GM21526 (cell line): ENCODE results near the gene IFT20.

ENCODE experiments used
- ATAC-seq: cut with Tn5 transposase; IDR thresholded peaks from one replicate; pipeline ENCODE4 v1.9.1; 2021; ENCODE audit warnings: moderate library complexity; ENCODE audit not compliant: unreplicated experiment, low FRiP score

The IFT20 gene

DNA sequence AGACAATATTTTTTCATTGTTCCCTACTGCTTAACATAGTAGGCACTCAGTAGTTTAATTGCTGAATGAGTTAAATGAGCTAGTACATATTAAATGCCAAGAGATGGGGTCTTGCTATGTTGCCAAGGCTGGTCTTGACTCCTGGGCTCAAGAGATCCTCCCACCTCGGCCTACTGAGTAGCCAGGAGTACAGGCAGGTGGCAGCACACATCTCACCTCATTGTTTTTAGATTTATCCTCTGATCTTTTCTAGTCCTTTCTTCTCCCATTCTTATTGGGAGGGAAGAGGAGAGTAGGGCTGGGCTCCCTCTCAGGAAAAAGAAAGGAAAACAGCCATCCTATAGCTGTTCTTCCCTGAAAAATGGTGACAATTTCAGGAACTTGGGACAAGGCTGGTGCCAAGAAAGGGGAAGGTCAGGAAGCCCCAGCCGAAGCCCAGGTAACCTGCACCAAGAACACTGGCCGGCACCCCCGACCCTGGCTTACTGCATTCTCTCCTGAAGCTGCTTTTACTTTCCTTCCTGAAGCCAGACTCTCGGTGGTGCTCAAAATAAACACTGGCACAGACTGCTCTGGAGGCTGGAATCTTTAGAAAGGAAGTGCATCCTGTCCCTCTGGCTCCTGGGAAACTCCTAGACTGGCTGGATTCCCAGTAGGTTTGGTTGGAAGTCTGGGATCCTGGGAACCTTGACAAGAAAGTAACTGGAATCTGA, 2.9 kb upstream of the IFT20 start:
- no peak for ATAC-seq

DNA sequence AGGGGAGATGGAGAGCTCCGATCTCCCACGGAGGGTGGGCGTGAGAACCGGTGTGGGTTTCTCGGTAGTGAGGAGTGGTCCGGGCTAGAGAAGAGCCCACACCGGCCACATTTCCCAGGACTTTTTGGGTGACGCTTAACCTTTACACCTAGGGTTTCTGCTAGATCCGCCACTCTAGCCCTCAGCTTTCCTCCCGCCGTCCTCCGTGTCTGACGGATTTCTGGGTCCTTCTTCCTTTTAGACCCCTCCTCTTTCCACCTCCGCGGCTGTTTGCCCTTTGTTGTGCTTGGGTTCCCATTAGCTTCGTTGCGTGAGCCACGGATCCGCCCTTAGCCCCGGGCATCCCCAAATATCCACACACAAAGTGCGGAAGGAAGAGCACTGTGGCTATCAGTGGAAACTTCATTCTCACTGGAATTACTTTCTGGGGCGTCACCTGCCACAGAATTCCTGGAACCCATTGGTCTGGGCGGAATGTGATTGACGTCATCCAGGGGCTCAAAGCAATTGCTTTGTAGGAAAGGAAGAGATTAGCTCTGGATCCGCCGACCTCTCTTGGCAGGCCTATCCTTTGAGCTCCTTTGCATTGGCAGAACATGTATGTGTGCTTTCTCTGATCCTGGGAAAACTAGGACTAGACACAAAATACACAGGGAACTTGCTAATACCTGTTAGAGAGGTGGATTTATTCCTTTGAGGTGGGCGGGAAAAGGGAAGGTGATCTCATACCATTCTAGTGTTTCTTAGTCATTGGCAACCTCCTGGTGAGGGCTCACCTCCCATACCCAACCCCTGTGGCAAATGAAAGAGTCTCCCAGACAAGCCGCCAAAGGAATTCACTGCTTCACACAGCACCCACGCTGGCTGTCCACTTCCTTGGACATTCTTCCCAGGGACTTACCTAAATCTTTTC, 943 bp upstream of the IFT20 start:
- no peak for ATAC-seq

DNA sequence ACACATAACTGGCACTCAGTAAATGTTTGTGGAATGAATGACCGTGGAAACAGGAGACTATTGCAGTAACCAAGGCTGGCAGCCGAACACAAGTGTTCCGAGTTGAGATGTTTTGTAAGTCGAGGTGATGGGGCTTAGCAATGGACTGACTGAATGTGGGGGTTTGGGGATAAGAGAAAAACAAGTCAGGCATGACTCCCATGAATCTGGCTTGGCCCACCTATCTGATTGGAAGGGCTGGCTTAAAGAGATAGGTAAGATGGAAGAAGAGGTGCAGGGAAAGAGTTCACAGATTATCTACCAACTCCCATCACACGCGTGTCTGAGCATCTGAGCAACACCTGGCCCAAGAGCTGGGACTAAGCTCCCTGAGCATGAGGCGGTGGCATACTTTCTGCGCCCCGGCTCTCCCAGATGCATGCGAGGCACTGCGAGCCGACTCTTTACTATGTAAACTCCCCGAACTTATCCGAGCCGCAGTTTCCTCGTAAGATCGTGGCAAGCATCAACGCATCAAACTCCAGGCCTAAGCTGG, 539 bp downstream of the IFT20 start:
- no peak for ATAC-seq

DNA sequence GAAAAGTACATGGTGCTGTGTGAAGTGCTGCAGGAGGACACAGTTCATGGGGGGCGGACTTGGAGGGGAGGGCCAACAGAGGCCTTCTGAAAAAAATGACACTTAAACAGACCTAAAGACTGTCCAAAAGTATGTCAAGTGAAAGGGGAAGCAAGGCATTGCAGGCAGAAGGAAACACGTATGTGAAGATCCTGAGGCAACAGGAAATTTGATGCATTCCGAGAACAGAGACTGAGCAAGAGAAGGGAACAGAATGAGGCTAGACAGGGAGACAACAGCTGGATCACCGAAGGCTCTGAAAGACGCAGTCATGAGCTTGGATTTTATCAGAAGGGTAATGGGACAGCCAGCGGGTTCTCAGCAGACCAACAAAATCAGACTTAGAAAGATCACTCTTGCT, 1.1 kb downstream of the IFT20 start:
- no peak for ATAC-seq

DNA sequence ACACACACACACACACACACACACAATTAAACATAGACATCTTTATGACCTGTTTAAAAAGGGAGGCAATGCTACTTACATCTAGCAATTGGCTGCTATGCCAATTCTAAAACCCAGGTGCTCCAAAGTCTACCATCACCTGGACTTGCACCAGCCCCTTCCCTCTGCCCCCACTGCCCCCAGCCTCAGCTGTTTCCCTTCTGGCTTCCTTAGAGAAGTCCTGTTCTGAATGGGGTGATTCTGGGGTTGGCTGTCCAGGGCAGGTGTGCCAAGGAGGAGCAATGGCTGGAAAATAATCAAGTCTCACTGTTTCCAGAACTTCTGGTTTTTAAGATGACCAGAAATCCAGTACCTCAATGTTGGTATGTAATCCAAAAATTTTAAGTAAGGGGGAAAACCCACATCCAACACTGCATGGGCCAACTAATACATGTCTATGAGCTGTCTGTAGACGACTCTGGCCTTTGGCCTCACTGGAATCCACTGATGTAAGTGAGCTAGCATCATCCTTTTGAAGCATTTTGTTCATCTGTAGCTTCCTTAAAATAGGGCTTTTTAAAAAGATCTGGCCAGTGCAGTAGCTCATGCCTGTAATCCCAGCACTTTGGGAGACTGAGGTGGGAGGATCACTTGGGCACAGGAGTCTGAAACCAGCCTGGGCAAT, 2.1 kb downstream of the IFT20 start:
- no peak for ATAC-seq

DNA sequence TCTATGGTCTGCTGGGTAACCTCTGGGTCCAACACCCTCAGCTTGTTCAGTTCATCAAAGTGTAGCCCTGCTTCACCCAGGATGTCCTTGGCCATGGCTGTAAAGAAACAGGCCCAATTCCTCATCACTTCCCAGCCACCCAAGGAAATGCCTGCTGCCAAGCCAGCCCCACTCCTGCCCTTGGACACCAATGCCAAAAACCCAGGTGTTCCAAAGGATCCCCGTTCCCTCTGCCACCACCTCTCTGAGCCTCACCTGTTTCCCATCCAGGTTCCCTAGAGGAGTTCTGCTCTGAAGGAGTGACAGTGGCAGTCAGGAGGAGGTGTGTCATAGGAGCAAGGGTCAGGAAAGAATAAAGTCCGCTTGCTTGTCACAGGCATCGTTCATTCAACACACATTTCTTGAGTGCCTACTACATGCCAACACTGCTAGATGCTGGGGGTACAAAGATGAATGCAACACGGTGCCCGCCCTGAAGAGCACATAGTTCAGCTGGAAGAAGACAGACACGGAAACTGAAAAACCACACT, 3.3 kb downstream of the IFT20 start:
- ATAC-seq = no peak

DNA sequence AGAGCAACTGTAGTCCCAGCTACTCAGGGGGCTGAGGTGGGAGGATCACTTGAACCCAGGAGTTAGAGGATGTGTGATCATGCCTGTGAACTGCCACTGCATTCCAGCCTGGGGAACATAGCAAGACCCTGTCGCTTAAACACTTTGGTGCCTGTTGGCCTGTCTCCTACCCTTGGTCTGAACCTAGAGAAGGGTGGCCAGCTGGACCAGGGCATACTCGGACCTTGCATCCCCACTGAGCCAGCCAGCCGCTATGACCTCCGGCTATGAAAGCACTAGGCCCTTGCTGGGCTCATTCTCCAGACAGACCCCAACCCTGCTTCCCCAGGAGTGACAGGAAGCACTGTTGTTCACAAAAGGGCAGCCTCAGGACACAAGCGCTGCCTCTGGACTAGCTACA, 4.6 kb downstream of the IFT20 start:
- no peak for ATAC-seq

DNA sequence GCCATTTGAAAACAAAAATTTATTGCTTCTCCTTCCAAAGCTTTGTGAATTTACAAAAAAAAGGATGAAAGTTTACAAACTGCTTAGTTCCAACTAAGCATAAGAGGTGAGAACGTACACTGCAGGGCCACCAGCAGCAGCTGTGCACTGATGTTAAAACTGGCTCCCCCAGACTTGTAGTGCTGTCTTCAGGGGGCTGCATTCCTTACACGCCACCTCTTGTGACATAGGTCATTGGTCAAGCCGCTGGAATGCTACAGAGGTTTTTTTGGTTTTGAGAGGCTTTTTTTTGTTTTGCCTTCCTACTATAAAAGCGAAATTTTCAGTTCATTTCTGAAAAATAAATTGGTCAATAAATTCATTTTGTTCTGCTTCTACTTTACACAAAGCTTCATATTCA, 6.9 kb downstream of the IFT20 start:
- no peak for ATAC-seq

DNA sequence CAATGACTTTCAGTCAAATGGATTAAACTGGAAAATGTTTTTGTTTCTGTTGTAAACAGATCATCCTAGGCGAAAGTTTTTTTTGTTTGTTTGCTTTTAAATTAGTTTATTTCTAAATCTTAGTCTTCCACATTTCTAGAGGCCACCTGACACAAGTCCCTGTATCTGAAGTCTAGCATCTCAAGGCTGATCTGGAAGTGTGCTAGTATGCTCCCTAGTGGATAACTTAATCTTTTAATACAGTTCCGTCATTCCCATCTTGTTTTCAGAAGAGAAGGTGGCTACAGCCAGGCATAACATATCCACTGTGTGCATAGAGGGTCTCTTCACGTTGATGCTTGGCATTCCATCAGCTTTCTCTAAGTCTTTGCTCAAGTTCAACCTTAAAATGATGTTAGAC, 7.6 kb downstream of the IFT20 start:
- ATAC-seq = no peak

DNA sequence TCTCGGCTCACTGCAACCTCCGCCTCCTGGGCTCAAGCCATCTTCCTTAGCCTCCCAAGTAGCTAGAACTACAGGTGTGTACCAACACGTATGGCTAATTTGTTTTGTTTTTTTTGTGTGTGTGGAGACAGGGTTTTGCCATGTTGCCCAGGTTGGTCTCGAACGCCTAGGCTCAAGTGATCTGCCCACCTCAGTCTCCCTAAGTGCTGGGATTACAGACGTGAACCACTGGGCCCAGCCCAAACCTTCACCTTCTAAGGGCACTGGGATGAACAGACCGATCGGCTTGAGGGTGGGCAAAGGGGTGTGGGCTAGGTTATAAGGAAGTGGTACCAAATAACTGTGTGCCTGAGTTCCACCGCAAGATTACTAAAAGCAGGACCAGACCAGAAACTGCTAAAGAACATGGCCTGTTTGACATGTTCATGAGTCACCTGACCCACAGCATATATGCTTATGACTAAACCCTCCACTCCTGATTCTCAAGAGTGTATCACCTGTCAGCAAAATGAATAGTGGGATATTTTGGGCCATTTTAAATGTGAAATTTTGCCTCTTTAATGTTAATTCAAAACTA, 8.2 kb downstream of the IFT20 start:
- ATAC-seq = no peak

DNA sequence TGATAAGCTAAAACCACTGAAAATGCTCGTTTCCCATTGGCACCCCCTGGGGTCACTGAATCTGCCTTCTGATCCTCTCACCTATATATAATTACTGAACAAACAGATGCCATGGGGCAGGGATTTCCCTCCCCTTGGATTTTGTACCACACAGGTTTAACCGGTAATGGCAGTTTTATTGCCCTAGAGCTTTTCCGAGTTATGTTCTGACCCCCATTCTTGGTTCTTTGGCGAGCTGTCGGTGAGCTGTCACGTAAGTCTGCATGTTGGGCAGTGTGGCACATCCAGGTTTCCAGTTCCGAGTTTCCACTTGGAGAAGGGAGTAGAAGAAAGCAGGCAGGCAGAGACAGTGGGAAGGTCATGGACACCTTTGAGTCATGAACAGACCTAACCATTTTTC, 9.2 kb downstream of the IFT20 start:
- ATAC-seq = no peak

DNA sequence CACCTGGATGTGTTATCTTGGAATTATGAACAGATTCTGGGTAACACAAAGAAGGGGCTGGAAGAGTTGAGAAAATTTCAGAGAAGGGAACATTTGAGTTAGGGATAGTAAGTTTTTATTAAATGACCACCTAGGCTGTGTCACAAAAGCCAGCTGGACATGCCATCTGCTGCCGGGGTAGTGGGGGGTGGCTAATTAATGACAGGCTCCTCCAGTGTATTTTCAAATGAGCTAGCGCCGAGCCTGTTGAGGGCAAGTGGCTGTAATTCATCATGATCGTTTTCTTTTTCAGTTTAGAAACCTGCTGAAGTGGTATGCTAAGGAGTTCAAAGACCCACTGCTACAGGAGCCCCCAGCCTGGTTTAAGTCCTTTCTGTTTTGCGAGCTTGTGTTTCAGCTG, 10.1 kb downstream of the IFT20 start:
- ATAC-seq = no peak

DNA sequence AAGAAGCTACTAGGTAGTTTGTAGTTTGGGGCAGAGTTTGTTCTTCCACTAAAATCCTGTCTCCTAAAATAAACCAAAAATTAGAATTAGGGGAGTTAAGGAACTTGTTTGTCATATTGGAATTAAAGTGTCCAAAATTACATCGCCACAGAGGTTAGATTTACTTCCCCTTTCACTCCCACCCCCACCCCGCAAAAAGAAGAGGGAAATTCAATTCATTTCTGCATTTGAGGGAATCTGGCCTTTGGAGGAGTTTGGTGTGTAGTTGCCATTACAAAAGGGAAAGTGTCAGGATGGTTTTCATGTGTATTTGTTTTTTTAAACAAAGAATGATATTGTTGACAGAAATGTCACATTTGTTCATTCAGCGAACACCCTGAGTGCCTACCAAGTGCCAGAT, 10.5 kb downstream of the IFT20 start:
- ATAC-seq = no peak

DNA sequence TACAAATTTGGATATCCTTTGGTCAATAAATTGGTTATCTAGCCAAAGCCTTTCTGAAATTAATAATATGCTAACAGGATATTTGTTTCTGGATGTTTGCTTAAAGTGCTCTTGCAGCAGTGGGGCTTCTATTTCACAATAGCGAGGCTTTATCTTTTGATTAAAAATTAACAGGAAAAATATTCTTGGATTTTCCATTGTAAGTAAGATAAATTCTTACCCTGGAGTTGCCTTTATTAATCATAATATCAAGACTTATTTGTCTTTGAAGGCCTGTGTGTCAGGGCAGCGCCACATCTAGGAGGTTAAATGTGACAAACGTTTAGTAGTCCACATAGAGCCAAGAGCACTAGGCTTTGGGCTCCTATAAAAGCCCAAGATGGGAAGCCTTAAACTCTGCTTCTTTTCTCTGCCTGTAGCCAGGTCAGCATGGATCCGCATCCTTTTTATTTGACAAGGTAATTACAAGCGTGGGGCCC, 11.0 kb downstream of the IFT20 start:
- ATAC-seq = no peak

DNA sequence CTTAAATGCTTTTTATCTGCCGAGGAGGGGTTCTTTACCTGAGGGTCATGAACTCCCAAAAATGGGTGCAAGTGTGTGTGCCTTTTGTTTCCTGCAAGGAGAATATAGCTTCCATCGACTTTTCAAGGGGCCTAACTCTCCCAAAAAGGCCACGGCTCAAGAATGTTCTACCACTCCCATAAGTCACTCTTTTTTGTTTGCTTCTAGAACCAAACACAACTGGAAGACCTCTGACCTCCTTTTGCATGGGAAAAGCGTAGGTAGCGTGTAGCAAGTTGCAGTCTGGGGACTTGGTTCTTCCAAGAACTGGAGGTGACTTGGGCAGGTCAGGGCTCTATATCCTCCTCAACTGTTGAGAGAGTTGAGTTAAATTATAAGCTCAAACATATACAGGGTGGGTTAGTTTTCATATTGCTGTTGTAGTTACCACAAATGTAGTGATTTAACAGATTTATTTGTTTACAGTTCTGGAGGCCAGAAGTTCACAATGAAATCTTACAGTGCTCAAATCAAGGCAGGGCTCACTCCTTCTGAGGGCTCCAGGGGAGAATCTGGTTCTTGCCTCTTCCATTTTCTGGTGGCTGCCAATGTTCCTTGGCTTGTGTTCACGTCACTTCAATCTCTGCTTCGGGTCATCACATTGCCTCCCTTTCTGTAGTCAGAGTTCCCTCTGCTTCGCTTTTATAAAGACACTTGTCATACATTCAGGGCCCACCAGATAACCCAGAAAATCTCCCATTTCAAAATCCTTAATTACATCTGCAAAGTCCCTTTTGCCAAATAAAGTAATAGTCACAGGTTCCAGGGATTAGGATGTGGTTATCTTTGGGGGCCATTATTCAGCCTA, 14.8 kb downstream of the IFT20 start:
- ATAC-seq = no peak

DNA sequence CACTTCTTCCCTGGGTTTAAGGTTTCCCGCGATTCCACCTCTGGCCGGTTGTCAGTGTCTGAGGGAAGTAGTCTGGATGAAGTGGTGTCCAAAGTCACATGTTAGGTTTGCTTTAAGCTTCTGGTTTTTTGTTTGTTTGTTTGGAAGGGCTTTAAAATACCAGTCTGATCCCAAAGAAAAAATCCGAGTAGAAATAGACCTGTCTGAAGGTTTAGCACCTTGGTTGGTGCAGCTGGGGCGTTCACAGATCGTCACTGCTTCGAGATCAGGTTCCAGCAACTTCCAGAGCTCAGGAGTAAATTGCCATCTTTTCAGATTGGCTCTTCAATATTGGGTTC, 15.7 kb downstream of the IFT20 start:
- no peak for ATAC-seq

DNA sequence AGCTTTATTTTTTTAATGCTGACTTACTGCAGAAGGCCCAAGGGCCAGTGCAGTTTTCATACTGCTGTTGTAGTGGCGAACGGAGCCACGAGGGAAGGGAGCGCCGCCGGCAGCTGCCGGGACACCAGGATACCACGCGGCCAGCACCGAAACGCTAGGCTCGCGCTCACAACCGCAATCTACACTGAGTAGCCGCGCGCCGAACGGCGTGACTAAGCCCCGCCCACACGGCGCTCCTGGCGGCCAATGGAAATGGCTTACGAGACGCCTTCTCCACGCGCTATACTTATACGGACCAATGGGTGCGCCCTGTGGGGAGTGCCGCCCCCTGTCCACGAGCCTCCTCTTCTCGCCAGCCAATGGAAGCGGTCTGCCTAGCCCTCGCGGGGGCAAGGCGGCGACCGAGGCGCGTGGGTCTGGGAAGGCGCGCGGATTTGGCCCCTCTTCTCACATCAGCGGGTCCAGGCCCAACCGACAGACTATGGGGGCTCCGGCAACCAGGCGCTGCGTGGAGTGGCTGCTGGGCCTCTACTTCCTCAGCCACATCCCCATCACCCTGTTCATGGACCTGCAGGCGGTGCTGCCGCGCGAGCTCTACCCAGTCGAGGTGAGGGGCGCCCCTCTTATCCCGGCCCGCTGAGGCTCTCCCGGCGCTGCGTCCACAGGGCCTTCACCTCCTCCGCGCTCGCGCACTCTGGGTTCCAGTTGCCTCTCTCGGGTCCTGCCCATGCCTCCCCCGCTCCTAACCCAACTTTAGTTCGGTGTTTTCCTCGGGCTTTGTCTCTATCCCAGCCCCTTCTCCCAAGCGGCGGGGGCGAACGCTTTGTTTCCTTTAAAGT, 16.3 kb downstream of the IFT20 start, which contains the start of gene TMEM97:
Gene TMEM97 (plus strand): TSS at position 442 of the 839 bp plus-strand sequence. CDS start 40 bp downstream, at position 482.
- peak; percentile 86 for ATAC-seq

DNA sequence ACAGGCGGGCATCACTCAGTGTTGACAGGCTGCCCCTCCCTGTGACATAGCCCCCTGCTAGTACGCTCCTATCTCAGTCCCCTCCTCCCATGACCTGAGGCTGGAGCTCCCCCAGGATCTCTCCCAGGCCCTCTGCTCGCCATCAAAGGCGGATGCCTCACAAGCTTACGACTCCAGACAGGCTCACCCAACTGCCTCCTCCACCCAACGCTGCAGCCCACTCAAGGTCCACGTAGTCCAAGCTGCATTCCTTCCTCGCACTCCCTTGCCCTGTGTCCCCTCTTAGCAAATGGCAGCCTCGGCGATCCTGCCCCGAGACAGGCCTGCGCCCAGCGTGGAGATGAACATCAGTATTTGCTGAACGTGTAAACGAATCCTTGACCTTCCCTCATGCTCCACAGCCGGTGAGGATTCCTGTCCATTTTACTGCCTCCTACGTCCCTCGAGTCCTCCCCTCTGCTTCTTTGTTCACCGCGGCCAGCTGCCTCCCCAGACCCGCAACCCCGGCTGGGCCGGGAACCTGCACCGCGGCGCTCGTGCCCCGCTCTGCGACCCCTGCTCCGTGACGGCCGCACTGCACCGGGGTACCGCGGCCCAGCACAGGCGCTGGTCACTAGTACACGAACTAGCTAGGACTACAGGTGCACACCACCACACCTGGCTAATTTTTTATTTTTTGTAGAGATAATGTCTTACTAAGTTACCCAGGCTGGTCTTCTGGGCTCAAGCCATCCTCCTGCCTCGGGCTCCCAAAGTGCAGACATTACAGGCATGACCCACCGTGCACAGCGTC, 17.1 kb downstream of the IFT20 start:
- ATAC-seq = peak; percentile 15
